PC-9 (cell line): ENCODE results near the gene ABCC3. TPM values are rescaled to one million over a fixed set of nuclear protein-coding genes. Genes with fewer than 3 reads are reported as not detected.

Source experiments
- BruUV-seq: library from RNA; stranded (reverse); fragments of 400-500 nt; replicated peaks from 2 replicates; lab custom pipeline; 2021; lab: Mats Ljungman, UMichigan
- CTCF ChIA-PET: fragments of 300-600 bp; sonication (Branson Sonifier 250); formaldehyde crosslinking; loops from one replicate; lab custom pipeline; 2022; ENCODE audit warnings: antibody characterized with exemption; lab: Charles Lee
- POLR2A ChIA-PET: fragments of 300-600 bp; sonication (Branson Sonifier 250); formaldehyde crosslinking; loops from one replicate; lab custom pipeline; 2022; ENCODE audit warnings: antibody characterized with exemption; ENCODE audit not compliant: unreplicated experiment; lab: Charles Lee
- DNase-seq, 2 experiments: peaks; one replicate each; pipeline versions ENCODE4 v3.0.0 to v3.0.0-alpha.2; 2015 to 2022; ENCODE audit warnings: mixed read lengths in 1 of 2
- H2AFZ ChIP-seq: fragments of 200-600 bp; sonication (generic); 2 replicates; pipeline ENCODE4 v1.8.1; 2017; ENCODE audit warnings: antibody characterized with exemption
- H3F3A ChIP-seq: fragments of 200-600 bp; sonication (generic); 2 replicates; pipeline ENCODE4 v1.8.1; 2017; ENCODE audit warnings: antibody characterized with exemption, mild to moderate bottlenecking, low read depth; ENCODE audit not compliant: insufficient read depth
- H3K27ac ChIP-seq: fragments of 200-600 bp; sonication (generic); 2 replicates; pipeline ENCODE4 v1.6.1; 2016; ENCODE audit warnings: mixed run types
- H3K27me3 ChIP-seq: fragments of 200-600 bp; sonication (generic); 2 replicates; pipeline ENCODE4 v1.6.1; 2016; ENCODE audit warnings: low read depth, mixed run types; ENCODE audit not compliant: insufficient read depth
- H3K36me3 ChIP-seq: fragments of 200-600 bp; sonication (generic); 2 replicates; pipeline ENCODE4 v1.6.1; 2016; ENCODE audit warnings: low read depth, mixed run types
- H3K4me1 ChIP-seq: fragments of 200-600 bp; sonication (generic); replicated peaks from 2 replicates; pipeline ENCODE4 v1.6.1; 2016; ENCODE audit warnings: mixed run types; ENCODE audit not compliant: insufficient read depth
- H3K4me2 ChIP-seq: fragments of 200-600 bp; sonication (generic); 2 replicates; pipeline ENCODE4 v1.6.1; 2017; ENCODE audit warnings: mixed run types
- H3K4me3 ChIP-seq: fragments of 200-600 bp; sonication (generic); 2 replicates; pipeline ENCODE4 v1.6.1; 2016; ENCODE audit warnings: mixed run types
- H3K79me2 ChIP-seq: fragments of 200-600 bp; sonication (generic); 2 replicates; pipeline ENCODE4 v1.6.1; 2017; ENCODE audit warnings: low read depth, mixed run types
- H3K9me2 ChIP-seq: fragments of 200-600 bp; sonication (generic); 2 replicates; pipeline ENCODE4 v1.8.1; 2017; ENCODE audit warnings: mild to moderate bottlenecking; ENCODE audit not compliant: insufficient read depth
- H3K9me3 ChIP-seq: fragments of 200-600 bp; sonication (generic); 2 replicates; pipeline ENCODE4 v1.8.1; 2016; ENCODE audit warnings: low read depth; ENCODE audit not compliant: insufficient read depth
- H4K20me1 ChIP-seq: fragments of 200-600 bp; sonication (generic); 2 replicates; pipeline ENCODE4 v1.8.1; 2017; ENCODE audit not compliant: insufficient read depth
- EZH2 ChIP-seq: fragments of 200-600 bp; sonication (generic); IDR thresholded peaks from 2 replicates; pipeline ENCODE4 v1.8.0; 2017; ENCODE audit warnings: antibody characterized with exemption, low read depth
- intact Hi-C: fragments of 100-400 bp; cut with micrococcal nuclease; formaldehyde crosslinking; loops from one replicate; pipeline ENCODE4 v1.10.0; 2022; ENCODE audit not compliant: unreplicated experiment
- total RNA-seq: library from RNA; stranded (reverse); gene quantifications from 2 replicates; pipeline ENCODE4 v1.2.3, GENCODE V29; 2021
- TF ChIP-seq, protein P1 (sequence below): fragments of 200-600 bp; sonication (generic); conservative IDR thresholded peaks from 2 replicates; pipeline ENCODE4 v1.6.1; 2017; ENCODE audit warnings: mixed run types, antibody characterized with exemption, mild to moderate bottlenecking, moderate library complexity

The ABCC3 gene
- total RNA-seq, 1 experiment from 2014 or later: 221 TPM

- CTCF ChIA-PET: no interaction called here
- Histone ChIP-seq H3K79me2 (peaks cover 14% of the 10 kb centered on the region; the same call in 1 of the 2 replicates), H3K4me2 (peak overlapping the region; percentile 51)
These were observed 32.8 kb downstream of the ABCC3 start for GRCh38 chr17:50667259-50668024.

GRCh38 chr17:50668025-50668837 lies 33.5 kb downstream of the ABCC3 start:
- TF ChIP-seq EZH2: no peak
- TF ChIP-seq, protein P1, sequence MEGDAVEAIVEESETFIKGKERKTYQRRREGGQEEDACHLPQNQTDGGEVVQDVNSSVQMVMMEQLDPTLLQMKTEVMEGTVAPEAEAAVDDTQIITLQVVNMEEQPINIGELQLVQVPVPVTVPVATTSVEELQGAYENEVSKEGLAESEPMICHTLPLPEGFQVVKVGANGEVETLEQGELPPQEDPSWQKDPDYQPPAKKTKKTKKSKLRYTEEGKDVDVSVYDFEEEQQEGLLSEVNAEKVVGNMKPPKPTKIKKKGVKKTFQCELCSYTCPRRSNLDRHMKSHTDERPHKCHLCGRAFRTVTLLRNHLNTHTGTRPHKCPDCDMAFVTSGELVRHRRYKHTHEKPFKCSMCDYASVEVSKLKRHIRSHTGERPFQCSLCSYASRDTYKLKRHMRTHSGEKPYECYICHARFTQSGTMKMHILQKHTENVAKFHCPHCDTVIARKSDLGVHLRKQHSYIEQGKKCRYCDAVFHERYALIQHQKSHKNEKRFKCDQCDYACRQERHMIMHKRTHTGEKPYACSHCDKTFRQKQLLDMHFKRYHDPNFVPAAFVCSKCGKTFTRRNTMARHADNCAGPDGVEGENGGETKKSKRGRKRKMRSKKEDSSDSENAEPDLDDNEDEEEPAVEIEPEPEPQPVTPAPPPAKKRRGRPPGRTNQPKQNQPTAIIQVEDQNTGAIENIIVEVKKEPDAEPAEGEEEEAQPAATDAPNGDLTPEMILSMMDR: no peak
- H2AFZ ChIP-seq: no peak overlapping the region
- H3K27me3 ChIP-seq: no peaks in the 10 kb centered on the region
- no peaks in the 10 kb centered on the region for H3K9me2 ChIP-seq
- DNase-seq: peak in 1 of 2 experiments; percentile 25
- POLR2A ChIA-PET: no interaction called here
- CTCF ChIA-PET: interaction anchor here (0.6 kb wide), 1 partner anchor 150 kb away, joined by 3 read pairs; no protein-coding TSS in a partner anchor
- peaks cover 65% of the 10 kb centered on the region for H3K4me1 ChIP-seq
- peak overlapping the region; percentile 51 for H3K4me2 ChIP-seq
- peaks cover 49% of the 10 kb centered on the region for H3K36me3 ChIP-seq
- peak overlapping the region; percentile 77 for H3K27ac ChIP-seq
- peaks cover 95% of the 10 kb centered on the region for H3F3A ChIP-seq
- BruUV-seq: TSS peak; percentile 82
- intact Hi-C loops: no loop called here
- H3K9me3 ChIP-seq: no peaks in the 10 kb centered on the region
- H3K79me2 ChIP-seq: peaks cover 6% of the 10 kb centered on the region; the same call in 1 of the 2 replicates
- no peak overlapping the region for H3K4me3 ChIP-seq
- H4K20me1 ChIP-seq: no peaks in the 10 kb centered on the region

More at GRCh38 chr17:50667259-50668024, 32.8 kb downstream of the ABCC3 start:
- Histone ChIP-seq H2AFZ (no peak overlapping the region), H3K9me2 (no peaks in the 10 kb centered on the region), H3K27me3 (no peaks in the 10 kb centered on the region), H3K27ac (peak overlapping the region; percentile 77), H3K36me3 (peaks cover 41% of the 10 kb centered on the region), H3K4me1 (peaks cover 73% of the 10 kb centered on the region), H3K4me3 (no peak overlapping the region), H4K20me1 (no peaks in the 10 kb centered on the region), H3F3A (peaks cover 90% of the 10 kb centered on the region), H3K9me3 (no peaks in the 10 kb centered on the region)
- no peak for DNase-seq
- TF ChIP-seq, protein P1: no peak
- TF ChIP-seq EZH2: no peak
- intact Hi-C loops: no loop called here
- no TSS peak for BruUV-seq
- POLR2A ChIA-PET: no interaction called here

GRCh38 chr17:50668838-50669581 lies 34.3 kb downstream of the ABCC3 start:
- Histone ChIP-seq H3K4me3 (no peak overlapping the region), H3K4me1 (peaks cover 58% of the 10 kb centered on the region), H3K36me3 (peaks cover 54% of the 10 kb centered on the region), H3K9me3 (no peaks in the 10 kb centered on the region), H2AFZ (no peak overlapping the region), H4K20me1 (no peaks in the 10 kb centered on the region), H3K9me2 (no peaks in the 10 kb centered on the region), H3F3A (peaks cover 93% of the 10 kb centered on the region), H3K79me2 (no peaks in the 10 kb centered on the region; the same call in 1 of the 2 replicates), H3K4me2 (peak overlapping the region; percentile 51), H3K27ac (peak overlapping the region; percentile 77), H3K27me3 (no peaks in the 10 kb centered on the region)
- intact Hi-C loops: no loop called here
- no peak for TF ChIP-seq EZH2
- TF ChIP-seq, protein P1: no peak
- DNase-seq: no peak
- no TSS peak for BruUV-seq
- ChIA-PET CTCF (interaction anchor here (0.6 kb wide), 1 partner anchor 149 kb away, joined by 3 read pairs; no protein-coding TSS in a partner anchor), POLR2A (no interaction called here)
